Skeletal muscle satellite cell (primary cell): ENCODE results near the gene EXOC4.

ENCODE experiments used
- H3K27me3 ChIP-seq: 2 replicates; pipeline ENCODE4 v1.7.0; 2013; ENCODE audit warnings: low read length; ENCODE audit not compliant: control insufficient read depth, insufficient read depth
- H3K36me3 ChIP-seq: 2 replicates; pipeline ENCODE4 v1.7.0; 2013; ENCODE audit warnings: mild to moderate bottlenecking, control low read depth, low read length; ENCODE audit not compliant: insufficient read depth
- H3K4me1 ChIP-seq: 2 replicates; pipeline ENCODE4 v1.7.0; 2013; ENCODE audit warnings: low read length; ENCODE audit not compliant: control insufficient read depth, insufficient read depth
- H3K4me2 ChIP-seq: 2 replicates; pipeline ENCODE4 v1.7.0; 2013; ENCODE audit warnings: mild to moderate bottlenecking, low read length
- H3K4me3 ChIP-seq: 2 replicates; pipeline ENCODE4 v1.7.0; 2013; ENCODE audit warnings: low read length
- H3K9ac ChIP-seq: 2 replicates; pipeline ENCODE4 v1.7.0; 2013; ENCODE audit warnings: mild to moderate bottlenecking, low read depth, low read length, moderate library complexity
- H3K9me3 ChIP-seq: replicated peaks from 2 replicates; pipeline ENCODE4 v1.7.0; 2013; ENCODE audit warnings: mild to moderate bottlenecking, control low read depth, low read length

The EXOC4 gene

GRCh38 chr7:134083766-134084487 lies 831.0 kb downstream of the EXOC4 start:
- no peaks in the 10 kb centered on the region for H3K4me1 ChIP-seq
- no peaks in the 10 kb centered on the region for H3K9me3 ChIP-seq
- H3K9ac ChIP-seq = no peak overlapping the region
- H3K4me2 ChIP-seq = no peak overlapping the region
- H3K4me3 ChIP-seq = no peak overlapping the region
- no peaks in the 10 kb centered on the region for H3K27me3 ChIP-seq
- no peaks in the 10 kb centered on the region for H3K36me3 ChIP-seq

- no peaks in the 10 kb centered on the region for H3K9me3 ChIP-seq
- H3K4me3 ChIP-seq = no peak overlapping the region
- no peaks in the 10 kb centered on the region for H3K4me1 ChIP-seq
- H3K27me3 ChIP-seq = no peaks in the 10 kb centered on the region
- no peaks in the 10 kb centered on the region for H3K36me3 ChIP-seq
- no peak overlapping the region for H3K9ac ChIP-seq
- H3K4me2 ChIP-seq = no peak overlapping the region
Measured at GRCh38 chr7:134084488-134085144, 831.7 kb downstream of the EXOC4 start.

- Histone ChIP-seq H3K4me2 (no peak overlapping the region), H3K4me3 (no peak overlapping the region), H3K36me3 (no peaks in the 10 kb centered on the region), H3K9me3 (no peaks in the 10 kb centered on the region), H3K27me3 (no peaks in the 10 kb centered on the region), H3K4me1 (no peaks in the 10 kb centered on the region), H3K9ac (no peak overlapping the region)
Measured at GRCh38 chr7:134085311-134085710, 832.4 kb downstream of the EXOC4 start.

GRCh38 chr7:134086998-134087735 lies 834.3 kb downstream of the EXOC4 start:
- no peaks in the 10 kb centered on the region for H3K27me3 ChIP-seq
- no peaks in the 10 kb centered on the region for H3K4me1 ChIP-seq
- H3K9me3 ChIP-seq = no peaks in the 10 kb centered on the region
- no peaks in the 10 kb centered on the region for H3K36me3 ChIP-seq
- no peak overlapping the region for H3K4me3 ChIP-seq
- no peak overlapping the region for H3K9ac ChIP-seq
- H3K4me2 ChIP-seq = no peak overlapping the region

GRCh38 chr7:134088199-134088598 lies 835.3 kb downstream of the EXOC4 start:
- Histone ChIP-seq H3K36me3 (no peaks in the 10 kb centered on the region), H3K4me3 (no peak overlapping the region), H3K4me1 (no peaks in the 10 kb centered on the region), H3K4me2 (no peak overlapping the region), H3K9me3 (no peaks in the 10 kb centered on the region), H3K9ac (no peak overlapping the region), H3K27me3 (no peaks in the 10 kb centered on the region)

GRCh38 chr7:134089446-134089845 lies 836.6 kb downstream of the EXOC4 start:
- H3K36me3 ChIP-seq = no peaks in the 10 kb centered on the region

GRCh38 chr7:134098072-134098471 lies 845.2 kb downstream of the EXOC4 start:
- H3K36me3 ChIP-seq = no peaks in the 10 kb centered on the region
- no peak overlapping the region for H3K4me2 ChIP-seq
- no peaks in the 10 kb centered on the region for H3K4me1 ChIP-seq
- H3K9ac ChIP-seq = no peak overlapping the region
- no peaks in the 10 kb centered on the region for H3K9me3 ChIP-seq
- no peaks in the 10 kb centered on the region for H3K27me3 ChIP-seq
- no peak overlapping the region for H3K4me3 ChIP-seq

More at GRCh38 chr7:134089446-134089845, 836.6 kb downstream of the EXOC4 start:
- H3K9ac ChIP-seq = no peak overlapping the region
- no peak overlapping the region for H3K4me3 ChIP-seq
- H3K4me1 ChIP-seq = no peaks in the 10 kb centered on the region
- no peaks in the 10 kb centered on the region for H3K9me3 ChIP-seq
- no peak overlapping the region for H3K4me2 ChIP-seq
- no peaks in the 10 kb centered on the region for H3K27me3 ChIP-seq

- H3K36me3 ChIP-seq = no peaks in the 10 kb centered on the region
- no peak overlapping the region for H3K4me2 ChIP-seq
- H3K4me1 ChIP-seq = no peaks in the 10 kb centered on the region
- no peak overlapping the region for H3K9ac ChIP-seq
- H3K4me3 ChIP-seq = no peak overlapping the region
- no peaks in the 10 kb centered on the region for H3K27me3 ChIP-seq
- no peaks in the 10 kb centered on the region for H3K9me3 ChIP-seq
Measured at GRCh38 chr7:134101716-134102115, 848.8 kb downstream of the EXOC4 start.

GRCh38 chr7:134104166-134104565 lies 851.3 kb downstream of the EXOC4 start:
- Histone ChIP-seq H3K36me3 (no peaks in the 10 kb centered on the region), H3K9me3 (no peaks in the 10 kb centered on the region), H3K4me2 (no peak overlapping the region), H3K9ac (no peak overlapping the region), H3K27me3 (no peaks in the 10 kb centered on the region), H3K4me3 (no peak overlapping the region), H3K4me1 (no peaks in the 10 kb centered on the region)

GRCh38 chr7:134105841-134106240 lies 853.0 kb downstream of the EXOC4 start:
- H3K4me1 ChIP-seq = no peaks in the 10 kb centered on the region
- H3K4me3 ChIP-seq = no peak overlapping the region
- H3K36me3 ChIP-seq = no peaks in the 10 kb centered on the region
- H3K9me3 ChIP-seq = no peaks in the 10 kb centered on the region
- H3K27me3 ChIP-seq = no peaks in the 10 kb centered on the region
- no peak overlapping the region for H3K4me2 ChIP-seq
- no peak overlapping the region for H3K9ac ChIP-seq

- Histone ChIP-seq H3K9me3 (no peaks in the 10 kb centered on the region), H3K4me3 (no peak overlapping the region), H3K4me1 (no peaks in the 10 kb centered on the region), H3K36me3 (no peaks in the 10 kb centered on the region), H3K4me2 (no peak overlapping the region), H3K9ac (no peak overlapping the region), H3K27me3 (no peaks in the 10 kb centered on the region)
Measured at GRCh38 chr7:134108802-134109201, 855.9 kb downstream of the EXOC4 start.
